Activated naive CD4-positive, alpha-beta T cell treated with anti-CD3 and anti-CD28 coated beads, Interleukin-2, amount 10 ng/mL, durations not matched to agents 7 days and 5 days (primary cell): ENCODE measurements around the gene PRM3.

Experiments used
- CTCF ChIA-PET: fragments of 350-600 bp; sonication (Branson Sonifier 250); formaldehyde crosslinking; loops from one replicate; lab custom pipeline; 2021; ENCODE audit warnings: antibody characterized with exemption; lab: Charles Lee
- DNase-seq: peaks from one replicate; pipeline ENCODE4 v3.0.0-alpha.2; 2020
- H3K27ac Mint-ChIP-seq: one replicate; pipeline ENCODE4 v1.8.0; 2021; ENCODE audit warnings: mild to moderate bottlenecking, moderate library complexity, mixed read lengths
- H3K27me3 Mint-ChIP-seq: one replicate; pipeline ENCODE4 v1.8.0; 2021; ENCODE audit warnings: mild to moderate bottlenecking, mixed read lengths
- H3K36me3 Mint-ChIP-seq: one replicate; pipeline ENCODE4 v1.8.0; 2021; ENCODE audit warnings: mixed read lengths
- H3K4me1 Mint-ChIP-seq: one replicate; pipeline ENCODE4 v1.8.0; 2021; ENCODE audit warnings: mixed read lengths
- H3K4me3 Mint-ChIP-seq: one replicate; pipeline ENCODE4 v1.8.0; 2021; ENCODE audit warnings: mild to moderate bottlenecking, moderate library complexity, mixed read lengths
- H3K9me3 Mint-ChIP-seq: one replicate; pipeline ENCODE4 v1.8.0; 2021; ENCODE audit warnings: mixed read lengths

Gene PRM3

GRCh38 chr16:11264155-11264832 lies 9.1 kb downstream of the PRM3 start:
- Mint-ChIP-seq H3K27ac (peak overlapping the region; percentile 94), H3K27me3 (peaks cover 20% of the 10 kb centered on the region), H3K36me3 (no peaks in the 10 kb centered on the region), H3K4me3 (peak overlapping the region; percentile 56), H3K4me1 (peaks cover 50% of the 10 kb centered on the region), H3K9me3 (no peaks in the 10 kb centered on the region)
- no peak for DNase-seq
- CTCF ChIA-PET = interaction anchor here (1.0 to 1.4 kb wide), 2 partner anchors 89 to 91 kb away, joined by 3 read pairs; no protein-coding TSS in a partner anchor

DNA sequence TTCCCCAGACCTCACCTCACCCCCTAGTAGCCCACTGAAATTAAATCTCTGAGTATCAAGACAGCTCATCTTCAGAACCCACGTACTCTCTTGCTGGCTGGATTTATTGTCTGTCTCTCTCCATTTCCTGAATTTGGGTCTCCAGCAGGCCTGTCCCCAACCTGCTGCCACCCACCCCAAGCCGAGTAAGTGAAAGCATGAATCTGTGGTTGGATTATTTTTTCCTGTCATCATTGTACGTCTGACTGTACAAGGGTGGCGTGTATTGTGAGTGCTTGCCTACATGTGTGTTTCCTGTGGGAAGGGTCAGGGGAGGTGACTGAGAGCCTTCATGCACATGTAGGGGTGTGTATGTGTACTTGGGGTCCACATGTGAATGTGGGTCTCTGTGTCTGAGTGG lies 9.7 kb downstream of the PRM3 start:
- no peaks in the 10 kb centered on the region for H3K36me3 Mint-ChIP-seq
- peak overlapping the region; percentile 56 for H3K4me3 Mint-ChIP-seq
- DNase-seq = peak; percentile 75
- CTCF ChIA-PET = interaction anchor here (0.7 to 2.3 kb wide), 6 partner anchors 90 to 300 kb away, joined by 3 to 9 read pairs (median 3); no protein-coding TSS in a partner anchor
- peak overlapping the region; percentile 94 for H3K27ac Mint-ChIP-seq
- H3K27me3 Mint-ChIP-seq = peaks cover 15% of the 10 kb centered on the region
- H3K9me3 Mint-ChIP-seq = no peaks in the 10 kb centered on the region
- H3K4me1 Mint-ChIP-seq = peaks cover 56% of the 10 kb centered on the region

DNA sequence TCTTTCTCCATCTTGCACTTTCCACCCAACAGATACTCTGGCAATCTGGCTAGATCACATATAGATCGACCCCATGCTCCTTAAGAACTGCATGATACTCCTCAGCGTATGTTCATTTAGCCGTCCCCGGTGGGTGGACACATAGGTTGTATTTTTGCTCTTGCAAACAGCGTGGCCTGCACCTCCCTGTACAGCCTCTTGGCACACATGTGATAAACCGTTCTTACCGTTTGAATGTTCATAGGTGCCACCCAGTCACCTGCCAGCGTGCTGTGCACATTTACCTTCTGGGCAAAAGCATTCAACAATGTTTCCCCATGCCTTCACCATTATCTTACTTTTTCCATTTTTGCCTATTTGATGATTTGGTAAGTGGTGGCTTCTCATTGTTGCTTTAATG lies 10.5 kb downstream of the PRM3 start:
- CTCF ChIA-PET = interaction anchor here (0.7 to 2.3 kb wide), 5 partner anchors 92 to 299 kb away, joined by 3 to 9 read pairs (median 3); no protein-coding TSS in a partner anchor
- no peak for DNase-seq
- Mint-ChIP-seq H3K4me3 (no peak overlapping the region), H3K4me1 (peaks cover 64% of the 10 kb centered on the region), H3K36me3 (no peaks in the 10 kb centered on the region), H3K27ac (peak overlapping the region; percentile 94), H3K27me3 (peaks cover 12% of the 10 kb centered on the region), H3K9me3 (no peaks in the 10 kb centered on the region)

GRCh38 chr16:11260596-11260966 lies 12.8 kb downstream of the PRM3 start:
- no peak overlapping the region for H3K27ac Mint-ChIP-seq
- peaks cover 12% of the 10 kb centered on the region for H3K27me3 Mint-ChIP-seq
- H3K9me3 Mint-ChIP-seq = no peaks in the 10 kb centered on the region
- H3K36me3 Mint-ChIP-seq = peaks cover 2% of the 10 kb centered on the region
- DNase-seq = no peak
- CTCF ChIA-PET = interaction anchor here (0.8 to 7.6 kb wide), 4 partner anchors 38 to 296 kb away, joined by 3 to 132 read pairs (median 4); no protein-coding TSS in a partner anchor
- peaks cover 76% of the 10 kb centered on the region for H3K4me1 Mint-ChIP-seq
- no peak overlapping the region for H3K4me3 Mint-ChIP-seq

GRCh38 chr16:11259655-11260595 lies 13.5 kb downstream of the PRM3 start:
- Mint-ChIP-seq H3K27me3 (peaks cover 12% of the 10 kb centered on the region), H3K27ac (peak overlapping the region; percentile 94), H3K36me3 (peaks cover 5% of the 10 kb centered on the region), H3K4me3 (no peak overlapping the region), H3K9me3 (no peaks in the 10 kb centered on the region), H3K4me1 (peaks cover 71% of the 10 kb centered on the region)
- no peak for DNase-seq
- CTCF ChIA-PET = interaction anchor here (0.8 to 9.6 kb wide), 6 partner anchors 38 to 296 kb away, joined by 3 to 132 read pairs (median 4); no protein-coding TSS in a partner anchor

DNA sequence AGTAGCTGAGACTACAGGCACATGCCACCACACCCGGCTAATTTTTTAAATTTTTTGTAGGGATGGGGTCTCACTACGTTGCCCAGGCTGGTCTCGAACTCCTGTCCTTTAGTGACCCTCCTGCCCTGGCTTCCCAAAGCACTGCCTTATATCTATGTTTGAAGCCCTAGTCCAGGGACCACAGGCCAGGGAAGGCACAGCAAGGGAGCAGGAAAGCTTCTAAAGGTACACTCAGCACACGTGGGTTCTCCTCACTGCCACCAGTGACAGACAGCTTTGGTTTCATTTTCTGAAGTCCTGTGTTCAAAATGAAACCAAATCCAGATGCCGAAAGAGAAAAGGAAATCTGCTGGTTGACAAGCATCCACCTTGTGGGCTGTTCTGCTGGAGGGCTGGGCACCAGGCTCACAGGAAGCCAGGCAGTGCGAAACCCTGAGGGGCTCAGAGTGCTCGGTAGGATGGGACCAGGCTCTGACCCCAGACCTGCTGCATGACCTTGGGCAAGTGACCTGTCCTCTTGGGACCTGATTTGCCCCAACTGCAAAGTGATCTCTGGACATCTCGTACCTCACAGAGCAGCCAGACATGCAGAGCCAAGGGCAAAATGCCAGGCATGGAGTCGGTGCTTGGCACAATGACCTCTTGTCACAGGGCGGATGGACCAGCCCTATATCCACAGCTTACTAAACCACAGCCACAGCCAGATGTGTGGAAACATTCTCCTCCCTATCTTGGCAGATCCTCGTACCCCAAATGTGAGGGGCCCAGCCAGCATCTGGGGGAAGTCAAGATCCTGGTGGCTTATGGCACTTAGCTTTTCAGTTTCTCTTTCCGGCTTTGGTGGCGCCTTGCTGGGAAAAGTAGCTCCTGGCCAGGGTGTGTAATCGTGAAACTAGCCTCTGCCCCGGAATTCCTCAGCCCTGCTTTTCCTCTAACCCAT lies 14.6 kb downstream of the PRM3 start:
- peak; percentile 80 for DNase-seq
- Mint-ChIP-seq H3K9me3 (no peaks in the 10 kb centered on the region), H3K27me3 (peaks cover 12% of the 10 kb centered on the region), H3K4me3 (peak overlapping the region; percentile 54), H3K36me3 (peaks cover 14% of the 10 kb centered on the region), H3K27ac (peak overlapping the region; percentile 94), H3K4me1 (peaks cover 60% of the 10 kb centered on the region)
- CTCF ChIA-PET = interaction anchor here (0.9 to 9.6 kb wide), 8 partner anchors 54 to 305 kb away, joined by 3 to 132 read pairs (median 8); no protein-coding TSS in a partner anchor

DNA sequence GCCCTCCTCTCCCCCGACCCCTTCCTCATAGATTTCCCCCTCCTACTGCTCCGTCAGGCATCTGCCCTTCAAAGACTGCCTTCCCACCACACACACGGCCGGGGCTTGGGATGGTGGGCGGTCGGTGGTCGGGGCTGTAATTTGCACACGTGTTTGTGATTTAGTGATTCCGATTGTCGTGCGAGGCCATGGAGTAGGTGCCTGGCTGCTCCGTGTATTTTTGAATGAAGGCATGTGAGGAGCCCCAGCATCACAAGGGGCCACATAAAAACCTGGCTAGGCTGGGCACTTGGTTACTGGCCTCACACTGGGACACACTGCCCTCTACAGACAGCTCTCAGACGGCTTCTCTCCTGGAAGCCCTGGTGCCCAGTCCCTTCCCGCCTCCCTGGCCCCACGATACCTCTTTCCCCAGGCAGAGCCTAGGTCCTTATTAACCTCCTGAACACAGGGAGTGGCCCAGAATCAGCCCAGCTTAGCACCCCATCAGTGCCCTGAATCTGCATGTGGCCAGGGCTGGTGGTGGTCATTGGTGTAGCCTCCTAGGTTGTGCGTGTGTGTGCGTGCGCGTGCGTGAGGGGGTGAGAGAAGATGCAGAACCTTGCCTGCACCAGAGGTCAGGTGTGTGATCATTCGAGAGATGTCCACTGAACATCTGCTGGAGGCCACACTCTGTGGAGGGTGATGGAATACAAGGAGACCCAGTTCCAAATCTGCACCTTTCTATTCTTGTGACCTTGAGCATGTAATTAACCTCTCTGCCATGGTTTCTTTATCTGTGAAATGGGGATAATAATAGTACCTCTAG lies 16.1 kb downstream of the PRM3 start:
- peaks cover 49% of the 10 kb centered on the region for H3K4me1 Mint-ChIP-seq

DNA sequence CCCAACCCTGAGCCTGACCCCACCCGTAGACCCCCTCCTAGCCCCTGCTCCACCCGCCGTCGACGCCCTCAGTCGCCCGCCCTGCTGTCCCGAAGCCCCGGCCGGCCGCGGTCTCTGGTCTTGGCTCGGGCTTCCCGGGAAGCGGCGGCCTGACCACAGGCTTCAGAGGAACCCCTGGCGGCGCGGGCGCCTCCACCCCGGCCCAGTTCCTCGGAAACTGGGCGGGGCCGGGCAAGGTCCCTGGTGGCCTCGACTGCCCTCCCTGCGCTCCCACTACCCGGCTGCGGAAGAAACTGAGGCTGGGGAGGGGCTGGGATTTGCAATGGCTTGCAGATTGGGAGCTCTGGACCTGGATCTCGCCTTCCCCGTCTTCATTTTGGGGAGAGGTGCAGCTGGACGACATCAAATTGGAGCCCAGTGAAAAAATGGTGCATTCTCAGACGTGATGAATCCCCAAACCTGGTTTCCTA lies 16.7 kb downstream of the PRM3 start:
- Mint-ChIP-seq H3K36me3 (peaks cover 35% of the 10 kb centered on the region), H3K27me3 (peaks cover 12% of the 10 kb centered on the region), H3K27ac (peak overlapping the region; percentile 94), H3K9me3 (no peaks in the 10 kb centered on the region), H3K4me1 (peaks cover 55% of the 10 kb centered on the region), H3K4me3 (peak overlapping the region; percentile 95)
- DNase-seq = peak; percentile 54
- CTCF ChIA-PET = interaction anchor here (0.7 to 9.6 kb wide), 25 partner anchors 18 to 306 kb away, joined by 3 to 132 read pairs (median 4); no protein-coding TSS in a partner anchor

More for the DNA sequence above, 16.1 kb downstream of the PRM3 start:
- peak overlapping the region; percentile 94 for H3K27ac Mint-ChIP-seq
- H3K36me3 Mint-ChIP-seq = peaks cover 29% of the 10 kb centered on the region
- peak; percentile 70 for DNase-seq
- H3K27me3 Mint-ChIP-seq = peaks cover 12% of the 10 kb centered on the region
- peak overlapping the region; percentile 95 for H3K4me3 Mint-ChIP-seq
- CTCF ChIA-PET = interaction anchor here (1.0 to 9.6 kb wide), 17 partner anchors 41 to 307 kb away, joined by 3 to 132 read pairs (median 6); no protein-coding TSS in a partner anchor
- H3K9me3 Mint-ChIP-seq = no peaks in the 10 kb centered on the region

DNA sequence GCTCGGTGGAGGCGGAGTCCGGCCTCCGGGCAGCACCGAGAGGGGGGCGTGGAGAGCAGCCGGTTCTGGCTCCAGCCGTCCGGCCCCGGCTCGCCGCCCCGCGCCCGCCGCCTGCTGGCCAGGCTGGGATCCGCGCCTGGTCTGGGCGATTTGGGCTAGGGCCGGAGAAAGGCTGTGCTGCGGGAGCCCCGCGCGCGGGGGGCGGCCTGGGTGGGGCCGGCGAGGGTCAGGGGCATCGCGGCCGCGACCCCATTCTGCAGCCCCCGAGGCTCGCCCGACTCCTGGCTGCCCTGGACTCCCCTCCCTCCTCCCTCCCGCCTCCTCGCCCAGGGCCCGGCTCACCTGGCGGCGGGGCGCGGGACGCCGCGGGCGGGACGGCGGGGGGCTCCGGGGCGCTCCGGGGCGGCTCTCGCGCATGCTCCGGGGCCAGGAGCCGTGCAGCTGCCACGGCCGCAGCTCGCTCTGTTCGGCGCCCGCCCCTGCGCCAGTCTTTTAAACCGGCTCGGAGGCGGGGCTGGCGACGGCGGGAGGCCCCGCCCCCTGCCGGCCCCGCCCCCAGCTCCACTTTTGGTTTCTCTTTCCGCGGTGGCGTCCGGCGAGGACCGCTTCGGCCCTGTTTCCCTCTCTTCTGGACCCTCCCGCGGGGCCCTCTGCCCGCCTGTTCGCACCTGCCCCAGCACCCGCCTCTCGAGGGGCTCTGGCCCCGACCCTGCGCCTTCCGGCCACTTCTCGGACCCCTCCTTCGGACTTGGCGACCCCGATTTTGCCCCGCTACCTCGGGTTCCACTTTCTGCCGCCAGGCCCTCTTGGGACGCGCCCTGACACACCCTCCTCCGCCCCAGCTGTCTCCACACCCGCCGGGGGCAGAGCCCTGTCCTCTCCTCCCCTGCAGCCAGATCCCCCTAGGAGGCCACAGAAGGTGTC lies 17.4 kb downstream of the PRM3 start, which contains the start of gene SOCS1:
Gene SOCS1, minus strand, starts transcription at position 468 of the 924 bp plus-strand sequence. CDS start 726 bp downstream, outside the sequence.
- H3K4me1 Mint-ChIP-seq = peaks cover 59% of the 10 kb centered on the region
- peak within 1 kb of the TSS; percentile 94 for H3K27ac Mint-ChIP-seq
- H3K9me3 Mint-ChIP-seq = no peaks in the 10 kb centered on the region
- CTCF ChIA-PET = interaction anchor here (0.5 to 9.6 kb wide), 31 partner anchors 10 to 303 kb away, joined by 3 to 132 read pairs (median 4); no protein-coding TSS in a partner anchor
- peaks cover 10% of the 10 kb centered on the region for H3K27me3 Mint-ChIP-seq
- H3K36me3 Mint-ChIP-seq = peaks cover 41% of the 10 kb centered on the region
- peak within 1 kb of the TSS; percentile 98 for H3K4me3 Mint-ChIP-seq
- DNase-seq = peak; percentile 89

DNA sequence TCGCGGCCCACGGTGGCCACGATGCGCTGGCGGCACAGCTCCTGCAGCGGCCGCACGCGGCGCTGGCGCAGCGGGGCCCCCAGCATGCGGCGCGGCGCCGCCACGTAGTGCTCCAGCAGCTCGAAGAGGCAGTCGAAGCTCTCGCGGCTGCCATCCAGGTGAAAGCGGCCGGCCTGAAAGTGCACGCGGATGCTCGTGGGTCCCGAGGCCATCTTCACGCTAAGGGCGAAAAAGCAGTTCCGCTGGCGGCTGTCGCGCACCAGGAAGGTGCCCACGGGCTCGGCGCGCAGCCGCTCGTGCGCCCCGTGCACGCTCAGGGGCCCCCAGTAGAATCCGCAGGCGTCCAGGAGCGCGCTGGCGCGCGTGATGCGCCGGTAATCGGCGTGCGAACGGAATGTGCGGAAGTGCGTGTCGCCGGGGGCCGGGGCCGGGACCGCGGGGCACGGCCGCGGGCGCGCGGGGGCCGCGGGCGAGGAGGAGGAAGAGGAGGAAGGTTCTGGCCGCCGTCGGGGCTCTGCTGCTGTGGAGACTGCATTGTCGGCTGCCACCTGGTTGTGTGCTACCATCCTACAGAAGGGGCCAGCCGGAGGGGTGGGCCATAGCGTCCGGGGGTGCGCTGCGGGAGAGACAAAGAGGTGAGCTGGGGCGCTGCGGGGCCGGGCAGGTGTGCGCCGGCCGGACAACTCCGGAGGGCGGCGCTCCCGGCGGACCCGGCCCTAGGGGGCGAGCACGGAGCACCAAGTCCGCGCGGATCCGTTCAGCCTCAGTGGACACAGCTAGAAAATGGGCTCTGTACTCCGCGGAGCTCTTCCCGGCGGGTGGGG lies 18.3 kb downstream of the PRM3 start:
- Mint-ChIP-seq H3K27me3 (peaks cover 4% of the 10 kb centered on the region), H3K9me3 (no peaks in the 10 kb centered on the region), H3K27ac (peak overlapping the region; percentile 91), H3K36me3 (peaks cover 48% of the 10 kb centered on the region), H3K4me1 (peaks cover 61% of the 10 kb centered on the region), H3K4me3 (peak overlapping the region; percentile 98)
- peak; percentile 77 for DNase-seq
- CTCF ChIA-PET = interaction anchor here (0.5 to 9.6 kb wide), 28 partner anchors 9 to 302 kb away, joined by 3 to 132 read pairs (median 4); no protein-coding TSS in a partner anchor
